Liver (tissue), 3 donors: ENCODE data around the gene PRELID2.

Experiments used
- CTCF ChIP-seq: fragments of 150-350 bp; IDR thresholded peaks from 2 replicates; pipeline ENCODE4 v1.5.1; 2017; ENCODE audit warnings: improper control_type of control experiment, low read depth, low read length; ENCODE audit not compliant: missing input control
- FOXA1 ChIP-seq: IDR thresholded peaks from 2 replicates; pipeline ENCODE4 v1.6.1; 2016; ENCODE audit warnings: antibody characterized with exemption
- GABPA ChIP-seq, 2 donors: IDR thresholded peaks in 1 of 2; conservative IDR thresholded peaks in 1 of 2; 2 replicates each; pipeline ENCODE4 v1.6.1; 2016; ENCODE audit warnings: antibody characterized with exemption in 2 of 2, mild to moderate bottlenecking in 1 of 2, moderate library complexity in 1 of 2
- donor health status: healthy.
- donor health status: healthy.

- no peak for TF ChIP-seq CTCF
- TF ChIP-seq GABPA (IDR thresholded peaks at IDR 0.05 in 1 of 2, conservative IDR thresholded peaks at IDR 0.05 in 1 of 2), result no peak
- no peak for TF ChIP-seq FOXA1
These were observed 12.7 kb upstream of the PRELID2 start for GRCh38 chr5:145847499-145848497.
